ENCODE results near the gene RXRB. TPM values are rescaled to one million over a fixed set of nuclear protein-coding genes. Genes with fewer than 3 reads are reported as not detected.

RXRB gene
- total RNA-seq, 1 donor from 2014 or later = 70.3 TPM

- H3K36me3 Mint-ChIP-seq = peaks cover 3% of the 10 kb centered on the region
- no peak overlapping the region for H3K27ac Mint-ChIP-seq
- no peaks in the 10 kb centered on the region for H3K9me3 Mint-ChIP-seq
- DNase-seq (ENCODE audit: low spot score in 2 of 2, unreplicated experiment in 2 of 2) = no peak
- TF ChIP-seq CTCF (IDR thresholded peaks at IDR 0.05; ENCODE audit: unreplicated experiment) = no peak
- peaks cover 15% of the 10 kb centered on the region for H3K27me3 Mint-ChIP-seq (ENCODE audit: low read depth)
- H3K4me3 Mint-ChIP-seq = no peak overlapping the region
- H3K4me1 Mint-ChIP-seq = peaks cover 14% of the 10 kb centered on the region
These were observed 10.6 kb downstream of the RXRB start for GRCh38 chr6:33189625-33190448.

GRCh38 chr6:33189164-33189563, 11.3 kb downstream of the RXRB start:
- no peak for DNase-seq (ENCODE audit: low spot score in 2 of 2, unreplicated experiment in 2 of 2)
- no peak for TF ChIP-seq CTCF (IDR thresholded peaks at IDR 0.05; ENCODE audit: unreplicated experiment)
- Mint-ChIP-seq H3K27me3 (ENCODE audit: low read depth) (peaks cover 15% of the 10 kb centered on the region), H3K27ac (no peak overlapping the region), H3K4me1 (peaks cover 14% of the 10 kb centered on the region), H3K9me3 (no peaks in the 10 kb centered on the region), H3K4me3 (no peak overlapping the region), H3K36me3 (no peaks in the 10 kb centered on the region)

GRCh38 chr6:33187809-33188208, 12.7 kb downstream of the RXRB start:
- no peak for TF ChIP-seq CTCF (IDR thresholded peaks at IDR 0.05; ENCODE audit: unreplicated experiment)
- no peak for DNase-seq (ENCODE audit: low spot score in 2 of 2, unreplicated experiment in 2 of 2)
- peaks cover 4% of the 10 kb centered on the region for H3K9me3 Mint-ChIP-seq
- H3K27ac Mint-ChIP-seq = no peak overlapping the region
- H3K4me3 Mint-ChIP-seq = no peak overlapping the region
- H3K4me1 Mint-ChIP-seq = peaks cover 10% of the 10 kb centered on the region
- peaks cover 15% of the 10 kb centered on the region for H3K27me3 Mint-ChIP-seq (ENCODE audit: low read depth)
- no peaks in the 10 kb centered on the region for H3K36me3 Mint-ChIP-seq

GRCh38 chr6:33185654-33186187, 14.7 kb downstream of the RXRB start:
- no peak for TF ChIP-seq CTCF (IDR thresholded peaks at IDR 0.05; ENCODE audit: unreplicated experiment)
- no peak overlapping the region for H3K27ac Mint-ChIP-seq
- H3K36me3 Mint-ChIP-seq = no peaks in the 10 kb centered on the region
- H3K4me1 Mint-ChIP-seq = no peaks in the 10 kb centered on the region
- DNase-seq (ENCODE audit: low spot score in 2 of 2, unreplicated experiment in 2 of 2) = no peak
- peaks cover 4% of the 10 kb centered on the region for H3K9me3 Mint-ChIP-seq
- no peak overlapping the region for H3K4me3 Mint-ChIP-seq
- H3K27me3 Mint-ChIP-seq (ENCODE audit: low read depth) = peaks cover 4% of the 10 kb centered on the region

- DNase-seq (ENCODE audit: low spot score in 2 of 2, unreplicated experiment in 2 of 2) = no peak
- H3K4me3 Mint-ChIP-seq = no peak overlapping the region
- peaks cover 4% of the 10 kb centered on the region for H3K9me3 Mint-ChIP-seq
- TF ChIP-seq CTCF (IDR thresholded peaks at IDR 0.05; ENCODE audit: unreplicated experiment) = no peak
- peaks cover 3% of the 10 kb centered on the region for H3K27me3 Mint-ChIP-seq (ENCODE audit: low read depth)
- no peaks in the 10 kb centered on the region for H3K36me3 Mint-ChIP-seq
- no peaks in the 10 kb centered on the region for H3K4me1 Mint-ChIP-seq
- no peak overlapping the region for H3K27ac Mint-ChIP-seq
These were observed 15.3 kb downstream of the RXRB start for GRCh38 chr6:33185190-33185589.
